Measurements from ENCODE around the gene SERPINA6. TPM values are rescaled to one million over a fixed set of nuclear protein-coding genes. Genes with fewer than 3 reads are reported as not detected.

The SERPINA6 gene
- total and polyA plus RNA-seq, 2 donors (not counting 1 experiment from before 2014, with no cell fraction given): not detected

DNA sequence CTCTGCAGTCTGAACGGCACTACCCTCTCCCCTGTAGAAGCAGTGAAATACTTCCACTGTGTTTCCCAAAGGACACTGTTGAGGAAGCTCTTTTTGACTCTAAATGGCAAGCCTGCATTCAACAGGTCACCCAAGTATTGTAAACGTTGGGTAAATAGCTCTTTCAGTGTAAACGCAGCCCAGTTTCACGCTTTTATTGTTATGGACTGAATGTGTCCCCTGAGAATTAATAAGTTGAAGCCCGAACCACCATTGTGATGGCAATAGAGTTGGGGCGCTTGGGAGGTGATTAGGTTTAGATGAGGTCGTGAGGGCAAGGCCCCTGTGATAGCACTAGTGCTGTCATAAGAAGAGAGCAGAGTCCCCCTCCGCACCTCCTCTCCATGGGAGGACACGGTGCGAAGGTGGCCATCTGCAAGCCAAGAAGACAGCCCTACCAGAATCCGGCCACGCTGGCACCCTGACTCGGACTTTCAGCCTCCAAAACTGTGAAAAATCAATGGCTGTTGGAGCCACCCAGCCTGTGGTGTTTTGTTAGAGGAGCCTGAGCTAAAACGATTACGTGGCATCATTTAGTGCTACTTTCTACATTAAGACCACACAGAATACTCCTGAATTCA, 31.1 kb downstream of the SERPINA6 start:
- intact Hi-C loops (cut with micrococcal nuclease): no loop called here
- ATAC-seq (ENCODE audit: low read depth) (no peak), DNase-seq (no peak)
- no peaks in the 10 kb centered on the region for H3K4me1 Mint-ChIP-seq
- no peaks in the 10 kb centered on the region for H3K36me3 ChIP-seq (replicated peaks in 1 of 2; ENCODE audit: control extremely low read depth in 1 of 2, control insufficient read depth in 1 of 2, extremely low read depth in 1 of 2, insufficient read depth in 2 of 2, low read length in 1 of 2)
- no peak overlapping the region for H3K4me3 Mint-ChIP-seq
- POLR2A ChIA-PET: no interaction called here
- no peaks in the 10 kb centered on the region for H3K79me2 ChIP-seq (ENCODE audit: control insufficient read depth, insufficient read depth, low read length)
- H3K9me3 ChIP-seq (ENCODE audit: control extremely low read depth in 1 of 3, control insufficient read depth in 2 of 3, insufficient read depth in 1 of 3, low read length in 2 of 3): peaks cover 0 to 17% (median 0%) of the 10 kb centered on the region in 3 donors
- H3K27me3 Mint-ChIP-seq: peaks cover 11% of the 10 kb centered on the region
- no peaks in the 10 kb centered on the region for H4K20me1 ChIP-seq (ENCODE audit: control insufficient read depth, insufficient read depth, low read length, poor library complexity, severe bottlenecking)
- no peak overlapping the region for H3K9ac ChIP-seq (ENCODE audit: low read length)
- H3K4me3 ChIP-seq (ENCODE audit: control extremely low read depth in 1 of 5, extremely low read depth in 1 of 5, insufficient read depth in 1 of 5, low read depth in 2 of 5, low read length in 4 of 5): no peak overlapping the region
- no peak overlapping the region for H3K27ac ChIP-seq (ENCODE audit: low read length in 2 of 2)
- no peaks in the 10 kb centered on the region for H3K4me1 ChIP-seq (ENCODE audit: control insufficient read depth in 2 of 2, insufficient read depth in 2 of 2, low read length in 2 of 2)
- no peak overlapping the region for H3K27ac Mint-ChIP-seq
- no peak overlapping the region for H2AFZ ChIP-seq (ENCODE audit: insufficient read depth, low read depth, low read length, poor library complexity, severe bottlenecking)
- no peak for TF ChIP-seq EZH2 (IDR thresholded peaks at IDR 0.05; ENCODE audit: borderline replicate concordance, insufficient read depth, low read depth, low read length, poor library complexity, severe bottlenecking)
- TF ChIP-seq, protein P1, sequence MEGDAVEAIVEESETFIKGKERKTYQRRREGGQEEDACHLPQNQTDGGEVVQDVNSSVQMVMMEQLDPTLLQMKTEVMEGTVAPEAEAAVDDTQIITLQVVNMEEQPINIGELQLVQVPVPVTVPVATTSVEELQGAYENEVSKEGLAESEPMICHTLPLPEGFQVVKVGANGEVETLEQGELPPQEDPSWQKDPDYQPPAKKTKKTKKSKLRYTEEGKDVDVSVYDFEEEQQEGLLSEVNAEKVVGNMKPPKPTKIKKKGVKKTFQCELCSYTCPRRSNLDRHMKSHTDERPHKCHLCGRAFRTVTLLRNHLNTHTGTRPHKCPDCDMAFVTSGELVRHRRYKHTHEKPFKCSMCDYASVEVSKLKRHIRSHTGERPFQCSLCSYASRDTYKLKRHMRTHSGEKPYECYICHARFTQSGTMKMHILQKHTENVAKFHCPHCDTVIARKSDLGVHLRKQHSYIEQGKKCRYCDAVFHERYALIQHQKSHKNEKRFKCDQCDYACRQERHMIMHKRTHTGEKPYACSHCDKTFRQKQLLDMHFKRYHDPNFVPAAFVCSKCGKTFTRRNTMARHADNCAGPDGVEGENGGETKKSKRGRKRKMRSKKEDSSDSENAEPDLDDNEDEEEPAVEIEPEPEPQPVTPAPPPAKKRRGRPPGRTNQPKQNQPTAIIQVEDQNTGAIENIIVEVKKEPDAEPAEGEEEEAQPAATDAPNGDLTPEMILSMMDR (IDR thresholded peaks at IDR 0.05): no peak
- peaks cover 2% of the 10 kb centered on the region for H3K9me3 Mint-ChIP-seq (ENCODE audit: insufficient read depth)
- H3K4me2 ChIP-seq (replicated peaks; ENCODE audit: low read depth, low read length, poor library complexity, severe bottlenecking): no peak overlapping the region
- CTCF ChIA-PET: no interaction called here
- no peaks in the 10 kb centered on the region for H3K27me3 ChIP-seq (replicated peaks in 1 of 4; ENCODE audit: control extremely low read depth in 1 of 4, control insufficient read depth in 3 of 4, insufficient read depth in 4 of 4, low read length in 3 of 4)
- WGBS (ENCODE audit: insufficient coverage): 78% methylated on average over 15 of the region's 15 CpGs

DNA sequence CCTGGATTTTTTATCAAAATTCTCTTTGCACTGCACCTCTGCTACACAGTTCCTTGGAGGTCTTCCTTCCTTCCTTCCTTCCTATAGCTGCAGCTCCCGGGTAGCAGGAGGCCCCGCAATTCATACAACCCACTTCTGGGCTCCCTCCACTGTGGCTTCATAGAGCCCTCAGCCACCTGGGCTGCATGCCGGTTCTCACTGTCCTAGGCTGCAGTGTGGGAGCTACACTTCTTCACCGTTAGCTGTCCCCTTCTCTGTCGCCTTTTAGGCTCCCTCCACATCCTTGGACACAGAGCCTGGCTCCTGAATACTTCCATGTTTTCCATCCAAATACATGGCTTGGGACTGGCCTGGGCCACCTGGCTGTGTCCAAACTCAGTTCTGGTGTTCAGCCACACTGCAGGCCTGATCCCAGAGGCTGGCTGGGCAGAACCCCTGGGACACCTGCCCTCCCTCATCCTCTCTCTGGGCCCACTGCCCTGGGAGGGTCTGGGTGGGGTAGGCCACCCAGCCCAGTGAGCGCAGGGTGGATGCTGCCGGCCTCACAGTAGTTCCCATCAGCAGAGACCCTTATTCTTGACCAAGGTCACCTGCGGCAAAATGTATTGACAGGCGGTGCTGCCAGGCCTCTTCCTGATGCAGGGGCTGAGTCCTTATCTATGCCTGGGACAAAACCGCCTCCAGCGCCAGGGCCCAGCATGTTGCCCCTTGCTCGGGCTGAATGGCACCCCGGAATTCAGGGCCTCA, 31.8 kb downstream of the SERPINA6 start:
- Histone ChIP-seq H3K27ac (ENCODE audit: low read length in 2 of 2) (no peak overlapping the region), H3K9ac (ENCODE audit: low read length) (no peak overlapping the region), H3K79me2 (ENCODE audit: control insufficient read depth, insufficient read depth, low read length) (no peaks in the 10 kb centered on the region), H3K4me1 (ENCODE audit: control insufficient read depth in 2 of 2, insufficient read depth in 2 of 2, low read length in 2 of 2) (no peaks in the 10 kb centered on the region), H4K20me1 (ENCODE audit: control insufficient read depth, insufficient read depth, low read length, poor library complexity, severe bottlenecking) (no peaks in the 10 kb centered on the region), H3K36me3 (replicated peaks in 1 of 2; ENCODE audit: control extremely low read depth in 1 of 2, control insufficient read depth in 1 of 2, extremely low read depth in 1 of 2, insufficient read depth in 2 of 2, low read length in 1 of 2) (no peaks in the 10 kb centered on the region), H3K9me3 (ENCODE audit: control extremely low read depth in 1 of 3, control insufficient read depth in 2 of 3, insufficient read depth in 1 of 3, low read length in 2 of 3) (peaks cover 0 to 17% (median 0%) of the 10 kb centered on the region in 3 donors), H3K27me3 (replicated peaks in 1 of 4; ENCODE audit: control extremely low read depth in 1 of 4, control insufficient read depth in 3 of 4, insufficient read depth in 4 of 4, low read length in 3 of 4) (no peaks in the 10 kb centered on the region), H3K4me3 (ENCODE audit: control extremely low read depth in 1 of 5, extremely low read depth in 1 of 5, insufficient read depth in 1 of 5, low read depth in 2 of 5, low read length in 4 of 5) (no peak overlapping the region), H2AFZ (ENCODE audit: insufficient read depth, low read depth, low read length, poor library complexity, severe bottlenecking) (no peak overlapping the region), H3K4me2 (replicated peaks; ENCODE audit: low read depth, low read length, poor library complexity, severe bottlenecking) (no peak overlapping the region)
- Mint-ChIP-seq H3K4me1 (no peaks in the 10 kb centered on the region), H3K9me3 (ENCODE audit: insufficient read depth) (peaks cover 2% of the 10 kb centered on the region), H3K27me3 (peaks cover 13% of the 10 kb centered on the region), H3K4me3 (no peak overlapping the region), H3K27ac (no peak overlapping the region)
- no peak for DNase-seq
- ATAC-seq (ENCODE audit: low read depth): no peak
- 83% methylated on average over 13 of the region's 13 CpGs for WGBS (ENCODE audit: insufficient coverage)
- ChIA-PET POLR2A (no interaction called here), CTCF (no interaction called here)
- intact Hi-C loops (cut with micrococcal nuclease): no loop called here
- TF ChIP-seq EZH2 (IDR thresholded peaks at IDR 0.05; ENCODE audit: borderline replicate concordance, insufficient read depth, low read depth, low read length, poor library complexity, severe bottlenecking): no peak
- TF ChIP-seq, protein P1 (IDR thresholded peaks at IDR 0.05): no peak

All from B cell (primary cell).